ENCODE data around the gene LMF2.
"Not testable (repeated sequence)": the region's sequence is repeated elsewhere in the genome, so short reads cannot be mapped to it uniquely, and the experiment has no call there.

Gene LMF2

DNA sequence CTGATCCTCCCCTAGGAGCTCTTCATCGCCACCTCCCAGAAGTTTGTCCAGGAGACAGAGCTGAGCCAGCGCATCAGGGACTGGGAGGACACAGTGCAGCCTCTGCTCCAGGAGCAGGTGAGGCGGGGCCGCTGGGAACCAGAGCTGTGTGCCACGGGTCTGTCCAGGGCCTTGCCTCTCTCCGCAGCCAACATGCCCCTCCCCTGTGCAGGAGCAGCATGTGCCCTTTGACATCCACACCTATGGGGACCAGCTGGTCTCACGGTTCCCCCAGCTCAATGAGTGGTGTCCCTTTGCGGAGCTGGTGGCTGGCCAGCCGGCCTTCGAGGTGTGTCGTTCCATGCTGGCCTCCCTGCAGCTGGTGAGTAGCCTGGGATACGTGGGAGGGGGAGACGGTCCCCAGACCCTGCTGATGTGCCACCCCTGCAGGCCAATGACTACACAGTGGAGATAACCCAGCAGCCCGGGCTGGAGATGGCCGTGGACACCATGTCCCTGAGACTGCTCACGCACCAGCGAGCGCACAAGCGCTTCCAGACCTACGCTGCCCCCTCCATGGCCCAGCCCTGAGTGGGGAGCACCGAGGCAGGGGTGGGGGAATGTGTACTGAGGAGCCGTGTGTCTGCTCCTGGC, 15.4 kb upstream of the LMF2 start:
- no peak for DNase-seq

DNA sequence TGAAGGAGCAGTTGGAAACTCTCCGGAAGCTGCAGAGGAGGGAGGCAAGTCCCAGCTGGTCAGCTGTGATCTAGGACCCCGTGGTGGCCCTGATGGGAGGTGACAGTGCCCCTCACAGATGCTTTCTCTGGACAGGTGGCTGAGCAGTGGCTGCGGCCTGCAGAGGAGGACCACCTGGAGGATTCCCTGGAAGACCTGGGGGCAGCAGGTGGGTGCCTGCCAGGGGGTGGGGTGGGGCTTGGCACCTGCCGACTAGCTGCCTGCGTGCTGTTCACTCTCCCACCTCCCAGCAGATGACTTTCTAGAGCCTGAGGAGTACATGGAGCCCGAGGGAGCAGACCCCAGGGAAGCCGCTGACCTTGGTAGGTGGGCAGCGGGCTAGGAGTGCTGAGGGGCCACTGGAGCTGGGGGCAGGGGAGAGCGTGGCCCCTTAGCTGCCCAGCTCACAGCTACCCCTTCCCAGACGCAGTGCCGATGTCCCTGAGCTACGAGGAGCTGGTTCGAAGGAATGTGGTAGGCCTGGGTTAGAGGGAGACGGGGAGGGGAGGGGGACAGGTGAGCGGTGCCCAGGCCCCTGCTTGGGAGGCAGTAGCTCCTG, 14.8 kb upstream of the LMF2 start:
- no peak for DNase-seq

DNA sequence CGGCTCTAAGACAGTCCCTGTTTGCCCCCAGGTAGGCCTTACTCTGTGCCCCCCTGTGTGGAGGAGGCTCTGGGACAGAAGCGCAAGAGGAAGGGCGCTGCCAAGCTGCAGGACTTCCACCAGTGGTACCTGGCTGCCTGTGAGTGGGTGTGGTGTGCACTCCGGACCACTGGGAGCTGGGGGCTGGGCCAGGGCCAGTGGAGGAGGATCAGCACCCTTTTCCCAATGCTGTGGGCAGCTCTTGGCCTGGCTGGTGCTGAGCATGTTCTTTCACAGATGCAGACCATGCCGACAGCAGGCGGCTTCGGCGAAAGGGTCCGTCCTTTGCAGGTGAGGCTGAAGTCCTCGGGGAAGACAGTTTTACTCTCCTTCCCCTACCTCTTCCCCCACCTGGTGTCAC, 14.2 kb upstream of the LMF2 start:
- no peak for DNase-seq

DNA sequence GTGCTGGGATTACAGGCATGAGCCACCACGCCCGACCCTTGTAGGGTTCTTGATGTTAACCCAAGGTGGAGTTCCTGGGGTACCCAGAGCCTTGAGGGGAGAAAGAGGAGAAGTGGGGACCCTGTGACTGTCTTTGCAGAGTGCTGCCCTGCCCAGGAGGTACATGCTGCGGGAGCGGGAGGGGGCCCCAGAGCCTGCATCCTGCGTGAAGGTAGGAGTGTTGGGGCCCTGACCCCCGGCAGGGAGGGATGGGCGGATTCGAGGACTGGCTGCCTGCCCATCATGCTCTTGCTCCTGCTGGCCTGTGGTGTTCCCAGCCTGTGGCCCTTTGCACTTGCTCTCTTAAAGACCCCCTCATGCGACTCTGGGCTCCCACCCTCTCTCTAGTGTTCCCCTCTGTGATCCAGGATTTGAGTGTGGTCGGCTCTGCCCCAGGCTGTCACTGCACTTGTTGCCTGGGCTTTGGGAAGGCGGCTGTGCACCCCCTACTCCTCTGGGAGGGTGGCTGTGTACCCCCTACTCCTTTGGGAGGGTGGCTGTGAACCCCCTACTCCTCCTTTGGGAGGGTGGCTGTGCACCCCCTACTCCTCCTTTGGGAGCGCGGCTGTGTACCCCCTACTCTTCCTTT, 13.4 kb upstream of the LMF2 start:
- no peak for DNase-seq

DNA sequence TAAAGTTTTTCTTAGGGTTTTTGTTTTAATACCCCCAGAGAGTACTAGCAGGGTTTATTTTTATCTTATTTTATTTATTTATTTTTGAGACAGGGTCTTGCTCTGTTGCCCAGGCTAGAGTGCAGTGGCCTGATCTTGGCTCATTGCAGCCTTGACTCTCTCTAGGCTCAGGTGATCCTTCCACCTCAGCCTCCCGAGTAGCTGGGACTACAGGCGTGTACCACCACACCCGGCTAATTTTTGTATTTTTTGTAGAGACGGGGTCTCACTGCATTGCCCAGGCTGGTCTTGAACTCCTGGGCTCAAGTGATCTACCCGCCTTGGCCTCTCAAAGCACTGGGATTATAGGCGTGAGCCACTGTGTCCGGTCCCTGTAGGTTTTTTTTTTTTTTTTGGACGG, 12.7 kb upstream of the LMF2 start:
- not testable (repeated sequence) for DNase-seq

DNA sequence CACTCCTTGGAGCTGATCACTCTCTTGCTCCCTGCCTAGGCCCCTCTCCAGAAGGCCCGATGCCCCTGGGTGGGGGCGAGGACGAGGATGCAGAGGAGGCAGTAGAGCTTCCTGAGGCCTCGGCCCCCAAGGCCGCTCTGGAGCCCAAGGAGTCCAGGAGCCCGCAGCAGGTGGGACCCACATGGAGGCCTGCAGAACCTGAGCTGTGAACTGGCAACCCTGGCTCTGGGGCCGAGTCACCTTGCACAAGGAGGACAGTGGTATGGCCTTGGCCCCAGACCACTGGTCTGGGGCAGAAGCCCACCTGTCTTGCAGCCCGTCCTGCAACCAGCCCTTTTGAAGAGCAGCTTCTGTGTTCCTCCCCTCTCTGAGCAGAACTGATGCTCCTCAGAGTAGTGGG, 11.6 kb upstream of the LMF2 start:
- DNase-seq = no peak

DNA sequence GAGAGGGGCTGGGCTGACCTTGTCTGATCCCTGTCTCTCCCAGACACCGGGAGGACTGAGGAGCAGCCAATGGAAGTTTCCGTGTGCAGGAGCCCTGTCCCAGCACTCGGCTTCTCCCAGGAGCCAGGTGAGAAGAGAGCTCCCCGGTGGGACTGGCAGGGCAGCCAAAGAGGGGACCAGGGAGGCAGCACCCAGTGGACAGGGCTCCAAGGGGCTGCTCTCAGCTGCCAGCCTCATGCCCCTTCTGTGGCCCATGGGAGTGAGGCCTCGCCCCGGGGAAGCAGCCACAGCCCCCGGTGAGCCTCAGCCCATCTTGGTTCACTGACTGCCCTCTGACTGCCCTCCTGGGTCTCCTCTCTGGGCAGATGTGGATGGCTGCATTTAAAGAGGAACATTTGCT, 11.1 kb upstream of the LMF2 start:
- no peak for DNase-seq

DNA sequence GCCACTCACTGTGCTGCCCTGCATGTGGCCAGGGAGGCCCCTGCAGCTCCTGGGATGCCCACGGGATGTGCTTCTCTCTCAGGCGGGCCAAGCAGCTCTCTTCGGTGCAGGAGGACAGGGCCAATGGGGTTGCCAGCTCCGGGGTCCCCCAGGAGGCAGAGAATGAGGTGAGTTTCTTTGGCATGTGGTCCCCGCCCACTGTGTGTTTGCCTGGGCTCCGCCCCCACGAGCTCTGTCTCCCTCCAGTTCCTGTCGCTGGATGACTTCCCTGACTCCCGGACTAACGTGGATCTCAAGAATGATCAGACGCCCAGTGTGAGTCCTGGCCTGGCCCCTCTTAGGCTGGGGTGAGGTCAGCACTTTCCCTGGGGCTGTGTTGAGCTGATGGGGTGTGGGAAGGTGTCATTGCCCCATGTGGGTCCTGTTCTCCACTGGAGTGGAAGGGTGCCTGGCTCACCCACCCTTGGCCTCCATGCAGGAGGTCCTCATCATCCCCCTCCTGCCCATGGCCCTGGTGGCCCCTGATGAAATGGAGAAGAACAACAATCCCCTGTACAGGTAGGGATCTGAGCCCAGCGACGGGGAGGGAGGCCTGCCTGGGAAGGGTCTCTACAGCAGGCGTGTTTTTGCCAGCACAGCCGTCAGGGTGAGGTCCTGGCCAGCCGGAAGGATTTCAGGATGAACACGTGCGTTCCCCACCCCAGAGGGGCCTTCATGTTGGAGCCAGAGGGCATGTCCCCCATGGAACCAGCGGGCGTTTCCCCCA, 10.2 kb upstream of the LMF2 start:
- no peak for DNase-seq

DNA sequence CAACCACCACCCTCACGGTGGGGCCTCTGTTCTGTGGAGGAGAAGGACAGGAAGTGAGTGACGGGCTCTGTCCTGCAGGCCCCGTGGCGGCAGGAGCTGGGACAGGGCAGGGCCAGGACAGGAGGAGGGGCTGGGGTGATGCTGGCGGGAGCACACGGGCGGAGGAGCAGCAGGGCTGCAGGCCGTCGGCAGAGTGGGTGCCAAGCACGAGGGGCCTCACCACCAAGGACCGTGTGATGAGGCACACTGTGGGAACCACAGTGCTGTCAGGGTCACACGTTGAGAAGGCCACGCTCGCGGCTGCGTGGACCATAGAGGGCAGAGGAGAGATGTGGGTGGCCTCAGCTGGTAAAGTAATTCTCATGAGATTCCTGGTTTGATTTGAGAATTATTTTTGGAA, 9.4 kb upstream of the LMF2 start:
- no peak for DNase-seq

DNA sequence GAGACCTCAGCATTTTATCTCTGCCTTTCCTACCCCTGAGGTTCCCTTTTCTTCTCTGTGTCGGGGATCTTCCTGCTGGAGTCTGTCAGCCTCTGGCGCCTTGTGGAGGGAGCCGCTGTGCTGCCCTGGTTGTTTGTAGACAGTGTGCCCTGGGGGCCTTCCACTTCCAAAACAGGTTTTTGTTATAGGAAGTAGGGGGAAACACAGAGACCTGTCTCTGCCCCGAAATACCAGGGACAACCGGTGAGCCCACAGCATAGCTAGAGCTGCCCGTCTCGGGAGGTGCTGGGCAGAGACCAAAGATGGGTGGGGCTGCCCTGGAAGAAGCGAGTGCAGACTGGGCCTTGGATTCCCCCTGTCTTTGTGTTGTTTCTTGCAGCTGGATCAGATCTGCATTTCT, 8.6 kb upstream of the LMF2 start:
- DNase-seq = no peak

DNA sequence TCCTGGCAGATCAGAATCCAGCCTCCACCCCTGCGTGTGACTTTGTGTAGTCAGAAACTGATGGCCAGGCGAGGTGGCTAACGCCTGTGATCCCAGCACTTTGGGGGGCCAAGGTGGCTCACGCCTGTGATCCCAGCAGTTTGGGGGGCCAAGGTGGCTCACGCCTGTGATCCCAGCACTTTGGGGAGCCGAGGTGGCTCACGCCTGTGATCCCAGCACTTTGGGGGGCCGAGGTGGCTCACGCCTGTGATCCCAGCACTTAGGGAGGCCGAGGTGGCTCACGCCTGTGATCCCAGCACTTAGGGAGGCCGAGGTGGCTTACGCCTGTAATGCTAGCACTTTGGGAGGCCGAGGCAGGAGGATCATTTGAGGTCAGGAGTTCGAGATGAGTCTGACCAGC, 5.7 kb upstream of the LMF2 start:
- DNase-seq = no peak

DNA sequence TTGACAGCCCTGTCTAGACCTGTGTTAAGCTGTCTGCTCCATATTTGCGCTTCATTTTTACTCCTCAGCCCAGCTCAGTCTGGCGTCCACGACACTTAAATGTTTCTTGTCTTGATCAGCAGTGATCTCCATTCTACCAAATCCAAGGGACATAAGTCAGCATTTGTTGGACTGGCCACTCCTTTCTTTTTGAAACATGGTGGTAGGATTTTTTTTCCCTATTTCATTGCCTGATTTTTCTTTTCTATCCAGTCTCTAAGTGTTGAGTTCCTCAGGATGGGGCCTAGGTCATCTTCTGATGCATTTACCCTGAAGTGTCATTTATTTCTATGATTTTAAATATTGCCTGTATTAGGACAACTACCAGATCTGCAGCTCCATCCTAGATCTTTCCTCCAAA, 1.4 kb upstream of the LMF2 start:
- no peak for DNase-seq

DNA sequence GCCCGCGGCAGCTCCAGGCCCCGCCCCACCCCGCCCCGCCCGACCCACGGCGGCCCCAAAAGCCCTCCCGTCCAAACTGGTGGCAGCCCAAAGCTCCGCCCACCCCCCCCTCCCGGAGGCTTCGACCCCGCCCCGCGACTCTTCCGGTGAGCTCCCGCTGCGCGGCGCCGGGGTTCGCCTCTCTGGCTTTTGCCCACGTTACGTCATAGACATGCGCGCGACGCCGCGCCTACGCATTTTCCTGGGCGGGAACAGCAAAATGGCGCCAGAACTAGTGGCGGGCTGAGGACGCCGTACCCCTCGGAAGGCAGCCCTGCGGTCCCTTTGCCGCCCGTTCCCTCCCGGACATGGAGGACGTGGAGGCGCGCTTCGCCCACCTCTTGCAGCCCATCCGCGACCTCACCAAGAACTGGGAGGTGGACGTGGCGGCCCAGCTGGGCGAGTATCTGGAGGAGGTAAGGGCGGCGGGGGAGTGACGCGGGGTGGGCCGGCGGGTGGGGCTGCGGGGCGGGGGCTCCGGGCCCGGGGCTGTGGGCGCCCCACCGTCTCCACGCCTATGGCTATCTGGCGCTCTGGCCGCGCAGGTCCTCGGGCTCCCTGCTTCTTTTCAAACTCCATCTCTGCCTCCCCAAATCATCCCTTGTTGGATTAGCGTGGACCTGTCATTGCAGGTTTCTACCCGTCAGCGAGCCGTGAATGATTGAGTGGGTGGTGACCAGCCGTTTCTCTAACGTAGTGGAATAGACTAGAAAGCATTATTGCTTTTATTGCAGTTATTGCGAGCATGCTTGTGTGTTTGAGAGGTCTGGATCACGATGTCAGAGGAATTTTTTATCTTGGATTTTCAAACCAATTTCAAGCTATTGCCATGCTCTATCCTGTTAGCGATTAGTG, 736 bp upstream of the LMF2 start, which contains the start of gene NCAPH2:
Gene NCAPH2 (plus strand): TSS at position 234 of the 894 bp plus-strand sequence. CDS start 114 bp downstream, at position 348.
- DNase-seq = peak; percentile 97

DNA sequence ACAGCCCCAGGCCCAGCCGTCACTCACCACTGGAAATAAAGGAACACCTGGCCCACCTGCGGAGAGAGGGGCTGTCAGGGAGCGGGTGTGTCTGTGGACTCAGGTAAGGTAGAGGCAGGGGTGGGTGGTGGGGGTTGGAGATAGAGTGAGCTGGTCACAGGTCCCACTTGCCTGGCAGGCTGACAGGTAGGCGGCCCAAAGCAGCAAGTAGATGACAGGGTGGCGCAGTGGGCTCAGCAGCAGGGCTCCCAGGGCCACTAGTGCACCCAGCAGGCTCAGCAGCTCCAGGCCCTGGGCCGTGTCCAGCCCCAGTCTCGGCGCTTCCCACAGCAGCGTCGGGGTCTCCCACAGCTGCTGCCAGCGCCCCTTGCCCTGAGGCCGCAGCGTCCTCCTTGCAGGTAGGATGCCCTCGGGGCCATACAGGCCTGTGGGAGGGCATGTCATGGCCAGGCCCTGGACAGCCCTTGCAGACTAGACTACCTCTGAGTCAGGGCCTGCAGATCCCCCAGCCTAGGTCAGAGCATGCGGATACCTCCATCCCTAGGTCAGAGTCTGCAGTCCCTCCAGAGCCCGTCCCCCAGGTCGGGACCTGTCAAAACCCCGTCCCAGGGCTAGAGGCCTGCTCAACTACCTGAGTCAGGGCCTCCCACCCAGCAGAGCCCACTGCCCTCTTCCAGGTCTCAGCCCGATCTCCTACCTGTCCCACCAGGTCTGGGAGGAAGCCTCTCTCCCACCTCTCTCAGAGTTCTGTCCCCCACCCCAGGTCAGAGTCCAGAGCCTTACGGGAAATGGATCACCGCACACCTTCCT, 686 bp downstream of the LMF2 start:
- no peak for DNase-seq

DNA sequence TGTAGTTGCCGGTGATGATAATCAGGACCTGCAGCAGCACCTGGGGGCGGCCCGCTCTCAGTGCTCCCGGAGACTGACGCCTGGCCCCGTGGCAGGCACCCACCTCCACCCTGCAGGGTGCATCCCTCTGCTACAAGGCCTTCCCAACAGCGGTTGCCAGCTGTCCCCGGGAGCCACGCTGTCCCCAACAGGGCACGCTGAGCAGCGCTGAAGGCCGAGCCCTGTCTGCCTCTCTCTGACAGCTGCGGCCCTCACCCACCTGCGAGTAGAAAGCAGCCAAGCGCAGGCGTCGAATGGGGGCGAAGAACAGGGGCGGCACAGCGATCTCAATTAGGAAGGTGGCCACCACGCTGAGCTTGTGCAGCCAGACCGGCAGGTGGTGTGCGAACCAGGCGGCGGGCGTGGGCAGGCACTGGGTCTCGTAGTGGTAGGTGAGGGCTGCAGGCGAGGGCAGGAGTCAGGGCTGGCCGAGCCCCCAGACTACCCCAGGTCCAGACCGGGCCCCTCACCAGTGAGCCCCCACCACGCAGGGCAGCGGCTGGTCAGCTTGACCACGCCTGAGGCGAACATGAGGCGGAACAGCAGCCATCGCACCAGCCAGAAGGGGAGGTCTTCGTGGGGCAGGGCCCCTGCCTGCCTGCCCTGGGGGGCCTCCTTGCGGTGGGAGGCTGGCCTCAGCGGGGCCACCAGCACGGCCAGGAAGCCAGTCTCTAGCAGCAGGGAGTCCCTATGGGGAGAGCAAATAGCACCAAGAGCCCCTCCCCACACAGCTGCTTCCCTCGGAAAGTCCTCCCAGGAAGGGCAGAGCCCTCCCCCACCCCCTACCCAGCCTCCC, 1.5 kb downstream of the LMF2 start:
- DNase-seq = no peak

DNA sequence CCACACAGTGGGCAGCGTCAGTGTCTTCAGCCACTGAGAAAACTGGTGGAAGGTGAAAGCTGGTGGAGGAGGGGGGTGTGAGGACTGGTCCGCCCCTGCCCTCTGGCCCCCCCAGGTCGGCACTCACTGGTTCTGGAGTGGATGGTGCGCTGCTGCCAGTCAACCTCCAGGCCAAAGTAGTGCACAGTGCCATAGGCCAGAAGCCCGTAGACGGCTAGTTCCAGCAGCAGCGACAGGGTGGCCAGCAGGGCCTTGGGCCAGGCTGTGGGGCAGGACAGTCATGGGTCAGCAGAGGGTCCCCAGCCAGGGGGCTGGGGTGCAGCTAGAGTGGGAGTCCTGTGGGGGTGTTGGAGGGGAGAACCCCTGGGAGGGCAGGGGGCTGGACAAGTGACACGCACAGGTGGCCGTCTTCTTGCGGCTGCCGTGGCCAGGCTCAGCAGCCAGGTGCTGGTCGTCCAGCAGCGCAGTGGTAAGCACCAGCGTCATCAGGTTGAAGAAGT, 2.2 kb downstream of the LMF2 start:
- no peak for DNase-seq

DNA sequence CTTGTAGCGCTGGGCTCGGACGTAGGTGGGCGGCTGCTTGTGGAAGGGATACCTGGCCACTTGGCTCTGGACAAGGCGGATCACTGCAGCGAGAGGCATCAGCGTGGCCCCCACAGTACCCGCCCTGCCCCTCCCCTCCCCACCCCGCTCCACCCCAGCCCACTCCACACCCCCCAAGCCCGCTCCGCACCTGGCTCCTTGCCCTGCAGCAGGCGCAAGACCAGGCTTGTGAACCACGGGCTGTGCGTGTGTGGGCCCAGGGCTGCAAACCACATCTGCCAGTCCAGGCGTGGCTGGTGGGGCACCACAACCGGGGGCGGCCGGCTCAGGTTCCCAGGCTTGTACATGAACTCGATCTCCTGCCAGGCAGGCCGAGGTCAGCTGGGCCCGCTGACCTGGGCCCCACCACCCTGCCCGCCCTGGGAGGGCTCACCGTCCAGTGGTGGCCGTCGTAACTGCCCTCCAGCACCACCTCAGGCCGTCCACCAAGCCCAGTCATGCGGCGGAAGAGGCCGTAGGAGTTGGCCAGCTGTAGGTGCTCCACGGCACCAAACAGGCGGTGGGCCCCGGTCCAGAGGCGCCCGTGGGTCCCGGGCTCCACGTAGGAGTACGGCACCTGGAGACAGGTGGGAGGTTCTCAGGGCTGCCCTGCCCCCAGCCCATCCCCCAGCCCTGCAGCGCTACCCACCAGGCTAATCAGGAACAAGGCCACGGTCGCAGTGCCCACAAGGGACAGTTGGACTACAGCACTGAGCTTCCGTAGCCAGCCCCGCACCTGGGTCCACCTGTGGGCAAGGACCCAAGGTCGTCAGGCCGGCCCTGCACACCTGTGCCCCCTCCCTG, 2.9 kb downstream of the LMF2 start:
- no peak for DNase-seq

DNA sequence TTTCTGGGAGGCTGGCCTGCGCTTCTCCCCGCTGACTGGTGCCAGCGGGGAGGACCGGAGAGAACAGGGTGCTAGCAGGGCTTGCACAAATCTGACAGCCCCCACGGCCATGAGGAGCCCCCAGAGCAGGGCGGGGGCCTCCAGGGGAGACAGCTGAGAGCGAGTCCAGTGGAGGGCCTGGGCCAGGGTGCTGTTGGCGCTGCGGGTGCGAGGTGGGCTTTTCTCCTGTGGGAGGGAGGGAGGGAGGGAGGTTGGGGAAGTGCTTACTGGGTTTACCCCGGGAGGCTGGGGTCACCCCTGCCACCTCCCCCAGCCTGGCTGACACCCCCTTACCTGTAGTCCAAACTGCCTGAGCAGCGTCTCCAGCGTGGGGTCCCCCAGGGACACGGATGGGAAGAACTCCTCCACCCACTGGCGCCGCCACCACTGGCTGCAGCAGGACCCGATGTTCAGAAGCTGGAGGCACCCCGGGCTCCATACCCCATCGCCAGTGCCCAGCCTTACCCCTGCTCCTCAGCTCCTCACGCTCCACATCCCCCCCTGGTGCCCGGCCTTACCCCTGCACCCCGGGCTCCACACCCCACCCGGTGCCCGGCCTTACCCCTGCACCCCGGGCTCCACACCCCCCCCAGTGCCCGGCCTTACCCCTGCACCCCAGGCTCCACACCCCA, 3.9 kb downstream of the LMF2 start:
- DNase-seq = no peak

Data from CD4-positive, alpha-beta T cell treated with Interleukin-10 for 1 hour (primary cell).